ENCODE measurements around the gene LPO. TPM values are rescaled to one million over a fixed set of nuclear protein-coding genes. Genes with fewer than 3 reads are reported as not detected.

LPO gene
- total RNA-seq, 1 experiment from 2014 or later, result 0.20 TPM

DNA sequence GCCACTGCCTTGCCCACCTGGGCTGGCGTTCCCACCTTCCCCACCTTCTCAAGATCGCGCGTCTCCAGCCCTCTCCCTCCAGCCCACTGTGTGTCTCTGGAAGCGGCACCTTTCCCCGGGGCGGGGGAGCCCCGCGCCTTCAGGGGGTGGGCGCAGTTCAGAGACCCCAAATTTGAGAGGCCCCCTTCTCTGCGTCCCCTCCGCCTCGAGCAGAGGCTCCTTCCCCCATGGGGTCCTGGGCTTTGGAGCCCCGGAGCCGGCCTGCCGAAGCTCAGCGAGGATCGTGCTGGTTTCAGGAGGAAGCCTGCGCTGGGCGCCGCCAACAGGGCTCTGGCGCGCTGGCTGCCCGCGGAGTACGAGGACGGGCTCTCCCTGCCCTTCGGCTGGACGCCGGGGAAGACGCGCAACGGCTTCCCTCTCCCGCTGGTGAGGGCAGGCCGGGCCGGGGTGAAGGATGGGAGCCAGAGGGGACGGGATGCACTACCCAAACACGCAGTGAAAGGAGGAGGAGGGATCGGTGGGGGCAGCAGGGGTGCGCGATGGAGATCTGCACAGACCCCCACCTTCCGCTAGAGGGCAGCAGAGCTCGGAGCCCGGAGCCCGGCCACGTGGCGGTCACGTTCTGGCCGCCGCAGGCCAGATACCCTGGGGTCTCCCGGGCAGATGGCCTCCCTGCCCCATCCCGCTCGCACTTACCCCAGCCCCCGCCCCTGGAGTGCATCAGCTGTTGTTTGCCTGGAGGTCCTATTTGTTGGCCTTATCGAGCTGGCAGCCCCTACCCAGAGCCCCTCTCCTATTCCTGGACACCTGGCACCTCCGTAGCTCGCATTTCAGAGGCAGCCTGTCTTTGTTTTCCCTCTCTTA lies 11.1 kb downstream of the LPO start (continued):
- TF ChIP-seq, protein P1, sequence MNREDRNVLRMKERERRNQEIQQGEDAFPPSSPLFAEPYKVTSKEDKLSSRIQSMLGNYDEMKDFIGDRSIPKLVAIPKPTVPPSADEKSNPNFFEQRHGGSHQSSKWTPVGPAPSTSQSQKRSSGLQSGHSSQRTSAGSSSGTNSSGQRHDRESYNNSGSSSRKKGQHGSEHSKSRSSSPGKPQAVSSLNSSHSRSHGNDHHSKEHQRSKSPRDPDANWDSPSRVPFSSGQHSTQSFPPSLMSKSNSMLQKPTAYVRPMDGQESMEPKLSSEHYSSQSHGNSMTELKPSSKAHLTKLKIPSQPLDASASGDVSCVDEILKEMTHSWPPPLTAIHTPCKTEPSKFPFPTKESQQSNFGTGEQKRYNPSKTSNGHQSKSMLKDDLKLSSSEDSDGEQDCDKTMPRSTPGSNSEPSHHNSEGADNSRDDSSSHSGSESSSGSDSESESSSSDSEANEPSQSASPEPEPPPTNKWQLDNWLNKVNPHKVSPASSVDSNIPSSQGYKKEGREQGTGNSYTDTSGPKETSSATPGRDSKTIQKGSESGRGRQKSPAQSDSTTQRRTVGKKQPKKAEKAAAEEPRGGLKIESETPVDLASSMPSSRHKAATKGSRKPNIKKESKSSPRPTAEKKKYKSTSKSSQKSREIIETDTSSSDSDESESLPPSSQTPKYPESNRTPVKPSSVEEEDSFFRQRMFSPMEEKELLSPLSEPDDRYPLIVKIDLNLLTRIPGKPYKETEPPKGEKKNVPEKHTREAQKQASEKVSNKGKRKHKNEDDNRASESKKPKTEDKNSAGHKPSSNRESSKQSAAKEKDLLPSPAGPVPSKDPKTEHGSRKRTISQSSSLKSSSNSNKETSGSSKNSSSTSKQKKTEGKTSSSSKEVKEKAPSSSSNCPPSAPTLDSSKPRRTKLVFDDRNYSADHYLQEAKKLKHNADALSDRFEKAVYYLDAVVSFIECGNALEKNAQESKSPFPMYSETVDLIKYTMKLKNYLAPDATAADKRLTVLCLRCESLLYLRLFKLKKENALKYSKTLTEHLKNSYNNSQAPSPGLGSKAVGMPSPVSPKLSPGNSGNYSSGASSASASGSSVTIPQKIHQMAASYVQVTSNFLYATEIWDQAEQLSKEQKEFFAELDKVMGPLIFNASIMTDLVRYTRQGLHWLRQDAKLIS (CRISPR knock-in tag; IDR thresholded peaks at IDR 0.05; ENCODE audit: borderline replicate concordance), result peak; percentile 96; the same call in 1 of the 2 replicates
- no peak for TF ChIP-seq KAT7 (CRISPR knock-in tag; IDR thresholded peaks at IDR 0.05; ENCODE audit: borderline replicate concordance)
- peak; percentile 53 for TF ChIP-seq SP1 (CRISPR knock-in tag; conservative IDR thresholded peaks at IDR 0.05)
- TF ChIP-seq, protein P2, sequence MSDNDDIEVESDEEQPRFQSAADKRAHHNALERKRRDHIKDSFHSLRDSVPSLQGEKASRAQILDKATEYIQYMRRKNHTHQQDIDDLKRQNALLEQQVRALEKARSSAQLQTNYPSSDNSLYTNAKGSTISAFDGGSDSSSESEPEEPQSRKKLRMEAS (CRISPR knock-in tag; IDR thresholded peaks at IDR 0.05), result peak; percentile 100
- TF ChIP-seq, protein P3, sequence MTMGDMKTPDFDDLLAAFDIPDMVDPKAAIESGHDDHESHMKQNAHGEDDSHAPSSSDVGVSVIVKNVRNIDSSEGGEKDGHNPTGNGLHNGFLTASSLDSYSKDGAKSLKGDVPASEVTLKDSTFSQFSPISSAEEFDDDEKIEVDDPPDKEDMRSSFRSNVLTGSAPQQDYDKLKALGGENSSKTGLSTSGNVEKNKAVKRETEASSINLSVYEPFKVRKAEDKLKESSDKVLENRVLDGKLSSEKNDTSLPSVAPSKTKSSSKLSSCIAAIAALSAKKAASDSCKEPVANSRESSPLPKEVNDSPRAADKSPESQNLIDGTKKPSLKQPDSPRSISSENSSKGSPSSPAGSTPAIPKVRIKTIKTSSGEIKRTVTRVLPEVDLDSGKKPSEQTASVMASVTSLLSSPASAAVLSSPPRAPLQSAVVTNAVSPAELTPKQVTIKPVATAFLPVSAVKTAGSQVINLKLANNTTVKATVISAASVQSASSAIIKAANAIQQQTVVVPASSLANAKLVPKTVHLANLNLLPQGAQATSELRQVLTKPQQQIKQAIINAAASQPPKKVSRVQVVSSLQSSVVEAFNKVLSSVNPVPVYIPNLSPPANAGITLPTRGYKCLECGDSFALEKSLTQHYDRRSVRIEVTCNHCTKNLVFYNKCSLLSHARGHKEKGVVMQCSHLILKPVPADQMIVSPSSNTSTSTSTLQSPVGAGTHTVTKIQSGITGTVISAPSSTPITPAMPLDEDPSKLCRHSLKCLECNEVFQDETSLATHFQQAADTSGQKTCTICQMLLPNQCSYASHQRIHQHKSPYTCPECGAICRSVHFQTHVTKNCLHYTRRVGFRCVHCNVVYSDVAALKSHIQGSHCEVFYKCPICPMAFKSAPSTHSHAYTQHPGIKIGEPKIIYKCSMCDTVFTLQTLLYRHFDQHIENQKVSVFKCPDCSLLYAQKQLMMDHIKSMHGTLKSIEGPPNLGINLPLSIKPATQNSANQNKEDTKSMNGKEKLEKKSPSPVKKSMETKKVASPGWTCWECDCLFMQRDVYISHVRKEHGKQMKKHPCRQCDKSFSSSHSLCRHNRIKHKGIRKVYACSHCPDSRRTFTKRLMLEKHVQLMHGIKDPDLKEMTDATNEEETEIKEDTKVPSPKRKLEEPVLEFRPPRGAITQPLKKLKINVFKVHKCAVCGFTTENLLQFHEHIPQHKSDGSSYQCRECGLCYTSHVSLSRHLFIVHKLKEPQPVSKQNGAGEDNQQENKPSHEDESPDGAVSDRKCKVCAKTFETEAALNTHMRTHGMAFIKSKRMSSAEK (CRISPR knock-in tag; IDR thresholded peaks at IDR 0.05; ENCODE audit: borderline replicate concordance), result no peak
- peak; percentile 92 for TF ChIP-seq SMAD4 (CRISPR knock-in tag; IDR thresholded peaks at IDR 0.05)
- TF ChIP-seq NFYB (CRISPR knock-in tag; conservative IDR thresholded peaks at IDR 0.05; ENCODE audit: low read depth), result peak; percentile 57
- TF ChIP-seq, protein P4, sequence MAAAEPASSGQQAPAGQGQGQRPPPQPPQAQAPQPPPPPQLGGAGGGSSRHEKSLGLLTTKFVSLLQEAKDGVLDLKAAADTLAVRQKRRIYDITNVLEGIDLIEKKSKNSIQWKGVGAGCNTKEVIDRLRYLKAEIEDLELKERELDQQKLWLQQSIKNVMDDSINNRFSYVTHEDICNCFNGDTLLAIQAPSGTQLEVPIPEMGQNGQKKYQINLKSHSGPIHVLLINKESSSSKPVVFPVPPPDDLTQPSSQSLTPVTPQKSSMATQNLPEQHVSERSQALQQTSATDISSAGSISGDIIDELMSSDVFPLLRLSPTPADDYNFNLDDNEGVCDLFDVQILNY (CRISPR knock-in tag; IDR thresholded peaks at IDR 0.05), result peak; percentile 95
- TF ChIP-seq RORB (CRISPR knock-in tag; IDR thresholded peaks at IDR 0.05), result no peak
- TF ChIP-seq NFATC4 (CRISPR knock-in tag; IDR thresholded peaks at IDR 0.05), result no peak
- TF ChIP-seq MXD4 (CRISPR knock-in tag; IDR thresholded peaks at IDR 0.05; ENCODE audit: borderline replicate concordance), result no peak
- TF ChIP-seq, protein P5, sequence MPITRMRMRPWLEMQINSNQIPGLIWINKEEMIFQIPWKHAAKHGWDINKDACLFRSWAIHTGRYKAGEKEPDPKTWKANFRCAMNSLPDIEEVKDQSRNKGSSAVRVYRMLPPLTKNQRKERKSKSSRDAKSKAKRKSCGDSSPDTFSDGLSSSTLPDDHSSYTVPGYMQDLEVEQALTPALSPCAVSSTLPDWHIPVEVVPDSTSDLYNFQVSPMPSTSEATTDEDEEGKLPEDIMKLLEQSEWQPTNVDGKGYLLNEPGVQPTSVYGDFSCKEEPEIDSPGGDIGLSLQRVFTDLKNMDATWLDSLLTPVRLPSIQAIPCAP (CRISPR knock-in tag; IDR thresholded peaks at IDR 0.05), result peak; percentile 98
- TF ChIP-seq, protein P6, sequence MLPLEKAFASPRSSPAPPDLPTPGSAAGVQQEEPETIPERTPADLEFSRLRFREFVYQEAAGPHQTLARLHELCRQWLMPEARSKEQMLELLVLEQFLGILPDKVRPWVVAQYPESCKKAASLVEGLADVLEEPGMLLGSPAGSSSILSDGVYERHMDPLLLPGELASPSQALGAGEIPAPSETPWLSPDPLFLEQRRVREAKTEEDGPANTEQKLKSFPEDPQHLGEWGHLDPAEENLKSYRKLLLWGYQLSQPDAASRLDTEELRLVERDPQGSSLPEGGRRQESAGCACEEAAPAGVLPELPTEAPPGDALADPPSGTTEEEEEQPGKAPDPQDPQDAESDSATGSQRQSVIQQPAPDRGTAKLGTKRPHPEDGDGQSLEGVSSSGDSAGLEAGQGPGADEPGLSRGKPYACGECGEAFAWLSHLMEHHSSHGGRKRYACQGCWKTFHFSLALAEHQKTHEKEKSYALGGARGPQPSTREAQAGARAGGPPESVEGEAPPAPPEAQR (CRISPR knock-in tag; IDR thresholded peaks at IDR 0.05), result no peak
- TF ChIP-seq, protein P7, sequence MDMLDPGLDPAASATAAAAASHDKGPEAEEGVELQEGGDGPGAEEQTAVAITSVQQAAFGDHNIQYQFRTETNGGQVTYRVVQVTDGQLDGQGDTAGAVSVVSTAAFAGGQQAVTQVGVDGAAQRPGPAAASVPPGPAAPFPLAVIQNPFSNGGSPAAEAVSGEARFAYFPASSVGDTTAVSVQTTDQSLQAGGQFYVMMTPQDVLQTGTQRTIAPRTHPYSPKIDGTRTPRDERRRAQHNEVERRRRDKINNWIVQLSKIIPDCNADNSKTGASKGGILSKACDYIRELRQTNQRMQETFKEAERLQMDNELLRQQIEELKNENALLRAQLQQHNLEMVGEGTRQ (CRISPR knock-in tag; IDR thresholded peaks at IDR 0.05), result peak; percentile 82
- TF ChIP-seq, protein P8, sequence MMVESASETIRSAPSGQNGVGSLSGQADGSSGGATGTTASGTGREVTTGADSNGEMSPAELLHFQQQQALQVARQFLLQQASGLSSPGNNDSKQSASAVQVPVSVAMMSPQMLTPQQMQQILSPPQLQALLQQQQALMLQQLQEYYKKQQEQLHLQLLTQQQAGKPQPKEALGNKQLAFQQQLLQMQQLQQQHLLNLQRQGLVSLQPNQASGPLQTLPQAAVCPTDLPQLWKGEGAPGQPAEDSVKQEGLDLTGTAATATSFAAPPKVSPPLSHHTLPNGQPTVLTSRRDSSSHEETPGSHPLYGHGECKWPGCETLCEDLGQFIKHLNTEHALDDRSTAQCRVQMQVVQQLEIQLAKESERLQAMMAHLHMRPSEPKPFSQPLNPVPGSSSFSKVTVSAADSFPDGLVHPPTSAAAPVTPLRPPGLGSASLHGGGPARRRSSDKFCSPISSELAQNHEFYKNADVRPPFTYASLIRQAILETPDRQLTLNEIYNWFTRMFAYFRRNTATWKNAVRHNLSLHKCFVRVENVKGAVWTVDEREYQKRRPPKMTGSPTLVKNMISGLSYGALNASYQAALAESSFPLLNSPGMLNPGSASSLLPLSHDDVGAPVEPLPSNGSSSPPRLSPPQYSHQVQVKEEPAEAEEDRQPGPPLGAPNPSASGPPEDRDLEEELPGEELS (CRISPR knock-in tag; IDR thresholded peaks at IDR 0.05), result peak; percentile 98
- peak; percentile 95 for TF ChIP-seq TEAD4 (CRISPR knock-in tag; IDR thresholded peaks at IDR 0.05)
- TF ChIP-seq, protein P9, sequence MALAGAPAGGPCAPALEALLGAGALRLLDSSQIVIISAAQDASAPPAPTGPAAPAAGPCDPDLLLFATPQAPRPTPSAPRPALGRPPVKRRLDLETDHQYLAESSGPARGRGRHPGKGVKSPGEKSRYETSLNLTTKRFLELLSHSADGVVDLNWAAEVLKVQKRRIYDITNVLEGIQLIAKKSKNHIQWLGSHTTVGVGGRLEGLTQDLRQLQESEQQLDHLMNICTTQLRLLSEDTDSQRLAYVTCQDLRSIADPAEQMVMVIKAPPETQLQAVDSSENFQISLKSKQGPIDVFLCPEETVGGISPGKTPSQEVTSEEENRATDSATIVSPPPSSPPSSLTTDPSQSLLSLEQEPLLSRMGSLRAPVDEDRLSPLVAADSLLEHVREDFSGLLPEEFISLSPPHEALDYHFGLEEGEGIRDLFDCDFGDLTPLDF (CRISPR knock-in tag; IDR thresholded peaks at IDR 0.05), result peak; percentile 98
- peak; percentile 98 for TF ChIP-seq ESRRA (CRISPR knock-in tag; IDR thresholded peaks at IDR 0.05; ENCODE audit: borderline replicate concordance)
- 0 out of 2 replicates have a peak, but pooled peaks have one; percentile 85 for TF ChIP-seq ZNF219 (CRISPR knock-in tag; IDR thresholded peaks at IDR 0.05; ENCODE audit: borderline replicate concordance)
- TF ChIP-seq ZNF317 (CRISPR knock-in tag; IDR thresholded peaks at IDR 0.05; ENCODE audit: borderline replicate concordance, low read depth), result peak; percentile 81
- peak; percentile 97 for TF ChIP-seq ATF1 (CRISPR knock-in tag; IDR thresholded peaks at IDR 0.05)
